K562 (cell line): ENCODE measurements around the gene ITPR1. TPM values are rescaled to one million over a fixed set of nuclear protein-coding genes. Genes with fewer than 3 reads are reported as not detected.

Source experiments
- CHD7 ChIP-seq: fragments of 200-600 bp; sonication (generic); IDR thresholded peaks from one replicate; pipeline ENCODE4 v1.6.1; 2012; ENCODE audit warnings: mild to moderate bottlenecking, low read depth, low read length, inconsistent platforms
- PPARD ChIP-seq: fragments of 250-450 bp; sonication (Bioruptor Pico); IDR thresholded peaks from 2 replicates; pipeline ENCODE4 v1.8.0; 2022; ENCODE audit warnings: inconsistent platforms, mild to moderate bottlenecking, moderate library complexity
- RNF219 ChIP-seq: fragments of 250-450 bp; sonication (Bioruptor Pico); IDR thresholded peaks from 2 replicates; pipeline ENCODE4 v1.5.0; 2022; ENCODE audit warnings: mild to moderate bottlenecking
- RREB1 ChIP-seq: fragments of 250-450 bp; sonication (Bioruptor Pico); IDR thresholded peaks from 2 replicates; pipeline ENCODE4 v1.4.0; 2020
- ZNF184 ChIP-seq: sonication (generic); formaldehyde crosslinking; IDR thresholded peaks from 2 replicates; pipeline ENCODE4 v1.5.0; 2020; ENCODE audit warnings: missing genetic modification reagents
- polyA plus RNA-seq, 8 experiments: library from polyadenylated mRNA; depleted of rRNA in 4 of 8; stranded (reverse) in 5 of 8; unstranded in 3 of 8; fragments of >200 nt; fragmentation: Nextera tagmentation in 2 of 8; fragmentation: Illumina TruSeq in 1 of 8; extraction: Ambion mirVana in 2 of 8; extraction: Trizol in 1 of 8; gene quantifications; 2 replicates each; pipeline versions ENCODE4 v1.2.1 to v1.2.3, GENCODE V29; 2011 to 2014; ENCODE audit warnings: inconsistent platforms in 1 of 8, missing spikeins in 1 of 8
- total RNA-seq, 7 experiments: library from RNA; depleted of rRNA in 6 of 7; stranded (reverse); fragments of >200 nt in 6 of 7; fragmentation: Illumina TruSeq in 2 of 7; extraction: Trizol in 2 of 7; gene quantifications; 2 replicates each; pipeline versions ENCODE4 v1.2.1 to v1.2.3, GENCODE V29; 2011 to 2021; ENCODE audit warnings: low replicate concordance in 1 of 7

ITPR1 gene
- total and polyA plus RNA-seq, 9 of the 15 experiments (the other 6 are each of a cell fraction or from before 2014, with no cell fraction given) = 22.4 to 40.0 (median 27.4) TPM

- TF ChIP-seq CHD7 (no peak), PPARD (no peak), RREB1 (CRISPR knock-in tag) (no peak), RNF219 (CRISPR knock-in tag) (no peak), ZNF184 (CRISPR knock-in tag) (no peak)
Measured at GRCh38 chr3:4533489-4534443, 40.6 kb downstream of the ITPR1 start (continued).
